Keratinocyte (primary cell): ENCODE measurements around the gene HECTD4.

Experiments used
- CTCF ChIP-seq, 3 experiments: IDR thresholded peaks in 1 of 3; conservative IDR thresholded peaks in 1 of 3; optimal IDR thresholded peaks in 1 of 3; 2 replicates in 2 of 3; 3 replicates in 1 of 3; pipeline versions ENCODE3 to v1.5.1; 2011; ENCODE audit warnings: low read length in 3 of 3, mild to moderate bottlenecking in 3 of 3, moderate library complexity in 2 of 3, control low read depth in 1 of 3, inconsistent platforms in 1 of 3; ENCODE audit not compliant: insufficient read depth in 2 of 3; ENCODE audit errors: extremely low read depth in 1 of 3
- EZH2 ChIP-seq: IDR thresholded peaks from one replicate; pipeline ENCODE4 v1.6.1; 2012; ENCODE audit warnings: inconsistent platforms, mild to moderate bottlenecking, low read length, moderate library complexity

- TF ChIP-seq CTCF (optimal IDR thresholded peaks at IDR 0.05 in 1 of 3, IDR thresholded peaks at IDR 0.05 in 1 of 3, conservative IDR thresholded peaks at IDR 0.05 in 1 of 3; ENCODE audit: extremely low read depth in 1 of 3, insufficient read depth in 2 of 3, low read length in 3 of 3) (no peak), EZH2 (no peak)
These were observed 45.5 kb upstream of the HECTD4 start for GRCh38 chr12:112427760-112428159.
